AG04450 (cell line): ENCODE data around the gene RBM8A. TPM values are rescaled to one million over a fixed set of nuclear protein-coding genes. Genes with fewer than 3 reads are reported as not detected.

Experiments
- CTCF ChIA-PET: fragments of 300-600, 350-600 bp; formaldehyde crosslinking; extraction: SDS; loops from one replicate; lab custom pipeline; 2022; ENCODE audit warnings: antibody characterized with exemption, inconsistent platforms; lab: Charles Lee
- POLR2A ChIA-PET: fragments of 350-600 bp; formaldehyde crosslinking; extraction: SDS; loops from one replicate; lab custom pipeline; 2021; ENCODE audit warnings: antibody characterized with exemption, inconsistent platforms; lab: Yijun Ruan, JAX
- DNase-seq: peaks from one replicate; pipeline ENCODE4 v3.0.0-alpha.2; 2011; ENCODE audit warnings: low read depth, low spot score
- H3K27ac ChIP-seq: one replicate; pipeline ENCODE4 v1.5.1; 2012; ENCODE audit warnings: low read depth, low read length, control low read depth
- H3K27me3 ChIP-seq: one replicate; pipeline ENCODE4 v1.6.0; 2012; ENCODE audit warnings: low read length; ENCODE audit not compliant: control insufficient read depth, insufficient read depth
- H3K4me3 ChIP-seq: 2 replicates; pipeline ENCODE4 v1.5.1; 2011; ENCODE audit warnings: mild to moderate bottlenecking, low read depth, low read length, control low read depth
- H3K9me3 ChIP-seq: 2 replicates; pipeline ENCODE4 v1.5.1; 2012; ENCODE audit warnings: low read length; ENCODE audit not compliant: control insufficient read depth, insufficient read depth
- CTCF ChIP-seq: IDR thresholded peaks from 2 replicates; pipeline ENCODE4 v1.5.1; 2011; ENCODE audit warnings: low read depth, low read length, control low read depth, inconsistent platforms
- polyA minus RNA-seq: library from RNA; depleted of rRNA, polyadenylated mRNA; stranded (reverse); fragments of >200 nt; gene quantifications from 2 replicates; pipeline ENCODE4 v1.2.3, GENCODE V29; 2011; rRNA and poly(A)+ RNA removed
- polyA plus RNA-seq: library from polyadenylated mRNA; depleted of rRNA; stranded (reverse); fragments of >200 nt; gene quantifications from 2 replicates; pipeline ENCODE4 v1.2.3, GENCODE V29; 2011; rRNA removed

The RBM8A gene
- polyA plus RNA-seq = 134 and 158 TPM in 2 replicates
- polyA minus RNA-seq = 47.4 and 49.1 TPM in 2 replicates

GRCh38 chr1:145927063-145927886 lies at the start of gene RBM8A:
Gene RBM8A, minus strand, starts transcription at chr1:145927484. Its CDS starts 58 bp downstream, at chr1:145927426.
- peak; percentile 68 for TF ChIP-seq CTCF
- Histone ChIP-seq H3K9me3 (no peaks in the 10 kb centered on the region), H3K27me3 (no peaks in the 10 kb centered on the region), H3K27ac (peak within 1 kb of the TSS; percentile 80), H3K4me3 (peak within 1 kb of the TSS; percentile 85)
- POLR2A ChIA-PET = interaction anchor here (0.6 to 2.7 kb wide), 14 partner anchors 8 to 82 kb away, joined by 3 to 21 read pairs (median 6); partner anchors contain the start of genes ANKRD34A, LIX1L, NUDT17 and PEX11B
- peak; percentile 95 for DNase-seq
- CTCF ChIA-PET = interaction anchor here (0.6 to 2.2 kb wide), 23 partner anchors 8 to 201 kb away, joined by 3 to 17 read pairs (median 4); partner anchors contain the start of genes ANKRD34A, NUDT17, PEX11B and PIAS3

- CTCF ChIA-PET = interaction anchor here (0.6 to 6.3 kb wide), 25 partner anchors 9 to 268 kb away, joined by 3 to 218 read pairs (median 7); partner anchors contain the start of genes ANKRD34A, HJV, LIX1L and NUDT17
- no peak for DNase-seq
- POLR2A ChIA-PET = interaction anchor here (0.9 kb wide), 1 partner anchor 31 kb away, joined by 3 read pairs; no protein-coding TSS in a partner anchor
Observed at GRCh38 chr1:145977016-145977415, 49.7 kb upstream of the RBM8A start.

GRCh38 chr1:145975216-145975615 lies 47.9 kb upstream of the RBM8A start:
- ChIA-PET CTCF (interaction anchor here (6.3 kb wide), 1 partner anchor 34 kb away, joined by 218 read pairs; no protein-coding TSS in a partner anchor), POLR2A (no interaction called here)
- Histone ChIP-seq H3K27ac (no peak overlapping the region), H3K4me3 (no peak overlapping the region), H3K27me3 (no peaks in the 10 kb centered on the region), H3K9me3 (no peaks in the 10 kb centered on the region)
- no peak for DNase-seq
- no peak for TF ChIP-seq CTCF

More at GRCh38 chr1:145977016-145977415, 49.7 kb upstream of the RBM8A start:
- Histone ChIP-seq H3K27me3 (no peaks in the 10 kb centered on the region), H3K9me3 (no peaks in the 10 kb centered on the region), H3K27ac (no peak overlapping the region), H3K4me3 (no peak overlapping the region)
- TF ChIP-seq CTCF = no peak

GRCh38 chr1:145974721-145975120 lies 47.4 kb upstream of the RBM8A start:
- CTCF ChIA-PET = interaction anchor here (6.3 kb wide), 1 partner anchor 34 kb away, joined by 218 read pairs; no protein-coding TSS in a partner anchor
- Histone ChIP-seq H3K9me3 (no peaks in the 10 kb centered on the region), H3K27me3 (no peaks in the 10 kb centered on the region), H3K27ac (no peak overlapping the region), H3K4me3 (no peak overlapping the region)
- no peak for TF ChIP-seq CTCF
- DNase-seq = no peak
- POLR2A ChIA-PET = no interaction called here
